K562 (cell line): Measurements from ENCODE around the gene RHBG. TPM values are rescaled to one million over a fixed set of nuclear protein-coding genes. Genes with fewer than 3 reads are reported as not detected.

Experiments
- ATAC-seq: fragments of 200-7000 bp; cut with Tn5 transposase; 3 replicates; pipeline ENCODE4 v1.9.1; 2020; ENCODE audit warnings: moderate library complexity
- BruUV-seq: library from RNA; stranded (reverse); fragments of 400-500 nt; replicated peaks from 2 replicates; lab custom pipeline; 2021; lab: Mats Ljungman, UMichigan
- CTCF ChIA-PET: fragments of 300-600 bp; formaldehyde crosslinking; extraction: SDS; loops from one replicate; lab custom pipeline; 2021; ENCODE audit warnings: low intra/inter-chr PET ratio; lab: Yijun Ruan, JAX
- POLR2A ChIA-PET: fragments of 300-600, 350-650 bp; sonication (Branson Sonifier 250); formaldehyde crosslinking; extraction: SDS; loops from one replicate; lab custom pipeline; 2021; ENCODE audit warnings: antibody characterized with exemption, inconsistent platforms; lab: Yijun Ruan, JAX
- DNase-seq, 4 experiments: peaks; one replicate each; pipeline versions ENCODE4 v3.0.0 to v3.0.0-alpha.2; 2011 to 2018; ENCODE audit warnings: low spot score in 3 of 4, mixed read lengths in 3 of 4; ENCODE audit errors: extremely low read depth in 1 of 4
- FAIRE-seq: peaks from 2 replicates; lab custom pipeline; 2011; peaks lifted over from hg19 to GRCh38; lab: Jason Lieb, UNC
- H2AFZ ChIP-seq: 2 replicates; pipeline ENCODE4 v1.6.0; 2011; ENCODE audit warnings: low read depth, low read length, control low read depth, inconsistent platforms
- H3K27ac ChIP-seq: fragments of 200-600 bp; 3 replicates; pipeline ENCODE4 v1.8.0; 2011; ENCODE audit warnings: low read depth, mild to moderate bottlenecking, control low read depth, inconsistent platforms, low read length, moderate library complexity, mixed read lengths; ENCODE audit errors: extremely low read depth
- H3K27me3 ChIP-seq, 2 experiments: fragments of 300-600 bp in 1 of 2; 2 replicates in 1 of 2; 3 replicates in 1 of 2; pipeline versions ENCODE4 v1.6.0 to v1.8.0; 2011; ENCODE audit warnings: inconsistent platforms in 2 of 2, low read length in 2 of 2, mild to moderate bottlenecking in 1 of 2, mixed read lengths in 1 of 2, moderate library complexity in 1 of 2; ENCODE audit not compliant: control insufficient read depth in 2 of 2, insufficient read depth in 2 of 2
- H3K36me3 ChIP-seq: fragments of 300-600 bp; 3 replicates; pipeline ENCODE4 v1.8.0; 2011; ENCODE audit warnings: mild to moderate bottlenecking, low read length, inconsistent platforms; ENCODE audit not compliant: control insufficient read depth, insufficient read depth
- H3K4me1 ChIP-seq, 2 experiments: fragments of 200-600 bp in 1 of 2; replicated peaks in 1 of 2; 2 replicates in 1 of 2; 3 replicates in 1 of 2; pipeline versions ENCODE4 v1.5.1 to v1.8.0; 2011; ENCODE audit warnings: inconsistent platforms in 2 of 2, low read length in 2 of 2, mild to moderate bottlenecking in 1 of 2, mixed read lengths in 1 of 2, moderate library complexity in 1 of 2; ENCODE audit not compliant: control insufficient read depth in 2 of 2, insufficient read depth in 2 of 2
- H3K4me2 ChIP-seq: 2 replicates; pipeline ENCODE4 v1.6.1; 2011; ENCODE audit warnings: low read length, control low read depth, inconsistent platforms, mixed read lengths; ENCODE audit not compliant: insufficient read depth
- H3K4me3 ChIP-seq: fragments of 200-600 bp; sonication (generic), shearing (Covaris generic); 2 replicates; pipeline ENCODE4 v1.5.1; 2016; ENCODE audit warnings: control low read depth, inconsistent platforms
- H3K79me2 ChIP-seq: fragments of 200-600 bp; 3 replicates; pipeline ENCODE4 v1.8.0; 2011; ENCODE audit warnings: low read length, inconsistent platforms; ENCODE audit not compliant: control insufficient read depth, insufficient read depth
- H3K9ac ChIP-seq, 2 experiments: 2 replicates each; pipeline versions ENCODE4 v1.6.0 to v1.6.1; 2011; ENCODE audit warnings: low read depth in 2 of 2, low read length in 2 of 2, control low read depth in 1 of 2, inconsistent platforms in 1 of 2, mild to moderate bottlenecking in 1 of 2, mixed read lengths in 1 of 2; ENCODE audit not compliant: insufficient read depth in 1 of 2
- H3K9me1 ChIP-seq: one replicate; pipeline ENCODE4 v1.6.0; 2011; ENCODE audit warnings: inconsistent platforms, mild to moderate bottlenecking, low read length, moderate library complexity; ENCODE audit not compliant: control insufficient read depth, insufficient read depth
- H3K9me3 ChIP-seq: replicated peaks from 2 replicates; pipeline ENCODE4 v1.5.1; 2011; ENCODE audit warnings: low read depth, low read length, inconsistent platforms; ENCODE audit not compliant: control insufficient read depth, insufficient read depth
- H4K20me1 ChIP-seq: replicated peaks from 2 replicates; pipeline ENCODE4 v1.6.1; 2011; ENCODE audit warnings: low read length, inconsistent platforms, mixed read lengths; ENCODE audit not compliant: control insufficient read depth, insufficient read depth
- BRCA1 ChIP-seq, 2 experiments: fragments of 450-650 bp in 1 of 2; sonication (generic) in 1 of 2; formaldehyde crosslinking in 1 of 2; IDR thresholded peaks; 2 replicates each; pipeline versions ENCODE4 v1.5.0 to v1.6.1; 2017 to 2020; ENCODE audit warnings: mild to moderate bottlenecking in 1 of 2, missing genetic modification reagents in 1 of 2
- EGR1 ChIP-seq: fragments of 450-650 bp; conservative IDR thresholded peaks from 2 replicates; pipeline ENCODE4 v1.6.1; 2017; ENCODE audit warnings: mild to moderate bottlenecking
- FOXJ3 ChIP-seq: sonication (generic); formaldehyde crosslinking; IDR thresholded peaks from 2 replicates; pipeline ENCODE4 v1.4.0; 2020; ENCODE audit warnings: mild to moderate bottlenecking, missing genetic modification reagents
- GABPB2 ChIP-seq: fragments of 250-450 bp; sonication (Bioruptor Pico); conservative IDR thresholded peaks from 2 replicates; pipeline ENCODE4 v1.5.1; 2021; ENCODE audit warnings: mild to moderate bottlenecking
- HNRNPL ChIP-seq: fragments of 200-400 bp; formaldehyde crosslinking; IDR thresholded peaks from 2 replicates; pipeline ENCODE4 v1.6.1; 2017; ENCODE audit warnings: low read depth, mild to moderate bottlenecking, low read length
- NR0B1 ChIP-seq: fragments of 450-650 bp; IDR thresholded peaks from one replicate; pipeline ENCODE4 v1.6.1; 2018; ENCODE audit warnings: mild to moderate bottlenecking, moderate library complexity; ENCODE audit not compliant: partially characterized antibody
- WGBS: fragments of 100-300 bp; shearing (Covaris generic); methylation state at CpG from one replicate; pipeline ENCODE4 v1.1.6; 2016; ENCODE audit warnings: low coverage, mixed read lengths; ENCODE audit not compliant: insufficient coverage; ENCODE audit errors: missing lambda C conversion rate; 5-methylcytosine and 5-hydroxymethylcytosine counted together
- in situ Hi-C: fragments of 300-500 bp; cut with MboI; formaldehyde crosslinking; loops from 4 replicates; pipeline ENCODE4 v1.15.0; 2018; ENCODE audit warnings: inconsistent platforms, mixed read lengths
- intact Hi-C: fragments of 100-400 bp; cut with micrococcal nuclease; formaldehyde crosslinking; loops from 2 replicates; pipeline ENCODE4 v1.14.2; 2022
- polyA plus RNA-seq, 8 experiments: library from polyadenylated mRNA; depleted of rRNA in 4 of 8; stranded (reverse) in 5 of 8; unstranded in 3 of 8; fragments of >200 nt; fragmentation: Nextera tagmentation in 2 of 8; fragmentation: Illumina TruSeq in 1 of 8; extraction: Ambion mirVana in 2 of 8; extraction: Trizol in 1 of 8; gene quantifications; 2 replicates each; pipeline versions ENCODE4 v1.2.1 to v1.2.3, GENCODE V29; 2011 to 2014; ENCODE audit warnings: inconsistent platforms in 1 of 8, missing spikeins in 1 of 8
- total RNA-seq, 7 experiments: library from RNA; depleted of rRNA in 6 of 7; stranded (reverse); fragments of >200 nt in 6 of 7; fragmentation: Illumina TruSeq in 2 of 7; extraction: Trizol in 2 of 7; gene quantifications; 2 replicates each; pipeline versions ENCODE4 v1.2.1 to v1.2.3, GENCODE V29; 2011 to 2021; ENCODE audit warnings: low replicate concordance in 1 of 7

RHBG gene
- total and polyA plus RNA-seq, 9 of the 15 experiments (the other 6 are each of a cell fraction or from before 2014, with no cell fraction given): not detected

GRCh38 chr1:156409439-156409838, 40.4 kb downstream of the RHBG start:
- H3K9ac ChIP-seq: no peak overlapping the region
- no peak overlapping the region for H3K27ac ChIP-seq
- ChIA-PET POLR2A (interaction anchor here (0.5 to 0.6 kb wide), 2 partner anchors 8 to 20 kb away, joined by 3 read pairs; no protein-coding TSS in a partner anchor), CTCF (interaction anchor here (0.6 kb wide), 1 partner anchor 264 kb away, joined by 3 read pairs; no protein-coding TSS in a partner anchor)
- ATAC-seq (no peak), DNase-seq (no peak), FAIRE-seq (no peak)
- in situ Hi-C loops (no loop called here), intact Hi-C loops (no loop called here)
- no peaks in the 10 kb centered on the region for H3K36me3 ChIP-seq
- 5% methylated on average over 7 of the region's 7 CpGs for WGBS
- peaks cover 5% of the 10 kb centered on the region for H3K9me1 ChIP-seq
- H2AFZ ChIP-seq: no peak overlapping the region
- no peak overlapping the region for H3K4me3 ChIP-seq
- H4K20me1 ChIP-seq: peaks cover 15% of the 10 kb centered on the region
- H3K9me3 ChIP-seq: no peaks in the 10 kb centered on the region
- H3K4me1 ChIP-seq: no peaks in the 10 kb centered on the region; a peak in 1 of 5 replicates
- H3K4me2 ChIP-seq: no peak overlapping the region
- peaks cover 21 to 50% of the 10 kb centered on the region in 2 experiments for H3K27me3 ChIP-seq
- TF ChIP-seq HNRNPL: no peak
- TF ChIP-seq EGR1: no peak
- TF ChIP-seq BRCA1 (IDR thresholded peaks at IDR 0.05): no peak
- TF ChIP-seq BRCA1 (CRISPR knock-in tag; IDR thresholded peaks at IDR 0.05): no peak
- TF ChIP-seq FOXJ3 (CRISPR knock-in tag): no peak
- TF ChIP-seq NR0B1: no peak
- TF ChIP-seq GABPB2: no peak
- no TSS peak for BruUV-seq
- H3K79me2 ChIP-seq: no peaks in the 10 kb centered on the region
